ENCODE data around the gene CUZD1.

- TF ChIP-seq EZH2 (IDR thresholded peaks at IDR 0.05; ENCODE audit: borderline replicate concordance, low read depth, low read length, poor library complexity, severe bottlenecking) = no peak
- TF ChIP-seq, protein P1, sequence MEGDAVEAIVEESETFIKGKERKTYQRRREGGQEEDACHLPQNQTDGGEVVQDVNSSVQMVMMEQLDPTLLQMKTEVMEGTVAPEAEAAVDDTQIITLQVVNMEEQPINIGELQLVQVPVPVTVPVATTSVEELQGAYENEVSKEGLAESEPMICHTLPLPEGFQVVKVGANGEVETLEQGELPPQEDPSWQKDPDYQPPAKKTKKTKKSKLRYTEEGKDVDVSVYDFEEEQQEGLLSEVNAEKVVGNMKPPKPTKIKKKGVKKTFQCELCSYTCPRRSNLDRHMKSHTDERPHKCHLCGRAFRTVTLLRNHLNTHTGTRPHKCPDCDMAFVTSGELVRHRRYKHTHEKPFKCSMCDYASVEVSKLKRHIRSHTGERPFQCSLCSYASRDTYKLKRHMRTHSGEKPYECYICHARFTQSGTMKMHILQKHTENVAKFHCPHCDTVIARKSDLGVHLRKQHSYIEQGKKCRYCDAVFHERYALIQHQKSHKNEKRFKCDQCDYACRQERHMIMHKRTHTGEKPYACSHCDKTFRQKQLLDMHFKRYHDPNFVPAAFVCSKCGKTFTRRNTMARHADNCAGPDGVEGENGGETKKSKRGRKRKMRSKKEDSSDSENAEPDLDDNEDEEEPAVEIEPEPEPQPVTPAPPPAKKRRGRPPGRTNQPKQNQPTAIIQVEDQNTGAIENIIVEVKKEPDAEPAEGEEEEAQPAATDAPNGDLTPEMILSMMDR (conservative IDR thresholded peaks at IDR 0.05; ENCODE audit: low read depth, low read length) = no peak
These were observed 10.1 kb upstream of the CUZD1 start for GRCh38 chr10:122855745-122856144.
